LNCaP clone FGC (cell line): ENCODE data around the gene PRKAR1B.

Source experiments
- DNase-seq: peaks from one replicate; pipeline ENCODE4 v3.0.0-alpha.2; 2011; ENCODE audit warnings: low read depth
- H3K4me3 ChIP-seq: 2 replicates; pipeline ENCODE4 v1.5.1; 2011; ENCODE audit warnings: mild to moderate bottlenecking, low read depth, low read length, control low read depth
- TF ChIP-seq, protein P1 (sequence below): IDR thresholded peaks from 2 replicates; pipeline ENCODE4 v1.5.1; 2012; ENCODE audit warnings: mild to moderate bottlenecking; ENCODE audit not compliant: control insufficient read depth, insufficient read depth; ENCODE audit errors: extremely low read depth

Gene PRKAR1B

DNA sequence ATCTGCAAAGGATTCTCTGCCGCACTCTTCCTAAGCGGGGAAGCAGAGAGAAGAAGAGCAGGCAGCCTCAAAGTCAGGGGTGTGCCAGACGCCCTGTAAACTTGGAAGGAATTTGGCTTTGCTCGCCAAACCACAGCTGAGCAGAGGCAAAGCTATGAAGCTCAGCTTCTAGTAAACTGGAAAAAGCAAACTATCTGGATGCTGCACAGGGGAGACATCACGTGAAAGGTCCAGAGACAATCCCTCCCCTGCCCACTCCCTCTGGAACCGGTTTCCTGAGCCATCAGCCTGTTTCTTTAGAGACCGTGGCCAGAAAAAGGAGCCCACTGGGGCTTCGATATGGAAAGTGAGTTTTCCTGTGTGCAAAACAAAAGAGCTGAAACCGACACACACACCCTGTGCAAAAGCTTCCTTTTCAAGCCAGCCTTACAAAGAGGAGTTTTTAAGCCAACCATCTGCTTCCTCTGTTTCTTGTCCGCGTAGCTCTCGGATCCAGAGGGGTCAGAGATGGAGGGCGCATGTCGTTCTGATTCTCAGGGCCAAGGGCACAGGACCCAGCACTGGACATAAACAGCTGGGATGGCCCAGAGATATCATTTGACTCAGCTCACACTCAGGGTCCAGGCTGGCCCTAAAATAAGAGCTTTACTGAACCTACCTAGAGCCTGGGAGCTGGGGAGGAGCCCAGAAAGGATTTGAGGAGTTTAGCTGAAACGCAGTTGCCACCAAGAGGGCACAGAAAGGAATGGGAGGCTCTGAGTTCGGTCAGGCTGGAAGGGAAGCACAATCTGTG is 58.7 kb downstream of the PRKAR1B start:
- no peak for DNase-seq
- TF ChIP-seq, protein P1, sequence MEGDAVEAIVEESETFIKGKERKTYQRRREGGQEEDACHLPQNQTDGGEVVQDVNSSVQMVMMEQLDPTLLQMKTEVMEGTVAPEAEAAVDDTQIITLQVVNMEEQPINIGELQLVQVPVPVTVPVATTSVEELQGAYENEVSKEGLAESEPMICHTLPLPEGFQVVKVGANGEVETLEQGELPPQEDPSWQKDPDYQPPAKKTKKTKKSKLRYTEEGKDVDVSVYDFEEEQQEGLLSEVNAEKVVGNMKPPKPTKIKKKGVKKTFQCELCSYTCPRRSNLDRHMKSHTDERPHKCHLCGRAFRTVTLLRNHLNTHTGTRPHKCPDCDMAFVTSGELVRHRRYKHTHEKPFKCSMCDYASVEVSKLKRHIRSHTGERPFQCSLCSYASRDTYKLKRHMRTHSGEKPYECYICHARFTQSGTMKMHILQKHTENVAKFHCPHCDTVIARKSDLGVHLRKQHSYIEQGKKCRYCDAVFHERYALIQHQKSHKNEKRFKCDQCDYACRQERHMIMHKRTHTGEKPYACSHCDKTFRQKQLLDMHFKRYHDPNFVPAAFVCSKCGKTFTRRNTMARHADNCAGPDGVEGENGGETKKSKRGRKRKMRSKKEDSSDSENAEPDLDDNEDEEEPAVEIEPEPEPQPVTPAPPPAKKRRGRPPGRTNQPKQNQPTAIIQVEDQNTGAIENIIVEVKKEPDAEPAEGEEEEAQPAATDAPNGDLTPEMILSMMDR = no peak
- no peak overlapping the region for H3K4me3 ChIP-seq

DNA sequence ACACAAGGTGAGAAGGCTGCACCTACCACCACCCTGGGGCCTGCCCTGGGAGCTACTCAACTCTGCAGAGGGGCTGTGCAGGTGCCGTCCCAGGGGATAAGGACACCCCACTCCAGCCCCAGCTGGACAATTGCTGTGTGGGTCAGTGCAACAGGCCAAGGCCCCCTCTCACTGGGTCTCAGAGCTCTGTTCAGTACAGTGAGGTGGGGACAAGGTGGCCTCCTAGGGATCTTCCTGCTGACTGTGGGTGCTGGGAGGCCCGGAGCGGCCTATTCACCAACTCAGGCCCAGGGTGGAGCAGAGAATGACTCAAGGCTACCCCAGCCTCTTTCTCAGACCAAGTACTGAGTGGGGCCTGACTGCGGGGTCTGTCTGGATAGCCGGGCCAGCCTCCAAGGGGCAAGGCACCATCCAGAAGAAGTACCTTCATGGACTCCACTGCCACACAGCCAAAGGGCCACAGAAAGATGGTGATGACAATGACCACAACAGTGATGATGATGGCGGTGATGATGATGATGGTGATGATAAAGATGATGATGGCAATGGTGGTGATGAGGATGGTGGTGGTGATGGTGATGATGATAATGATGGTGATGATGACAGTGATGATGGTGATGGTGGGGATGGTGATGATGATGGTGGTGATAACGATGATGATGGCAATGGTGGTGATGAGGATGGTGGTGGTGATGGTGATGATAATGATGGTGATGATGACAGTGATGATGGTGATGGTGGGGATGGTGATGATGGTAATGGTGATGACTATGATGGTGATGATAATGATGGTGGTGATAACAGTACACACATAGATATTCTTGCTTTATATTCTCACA is 60.4 kb downstream of the PRKAR1B start:
- TF ChIP-seq, protein P1 = no peak
- H3K4me3 ChIP-seq = no peak overlapping the region
- no peak for DNase-seq

DNA sequence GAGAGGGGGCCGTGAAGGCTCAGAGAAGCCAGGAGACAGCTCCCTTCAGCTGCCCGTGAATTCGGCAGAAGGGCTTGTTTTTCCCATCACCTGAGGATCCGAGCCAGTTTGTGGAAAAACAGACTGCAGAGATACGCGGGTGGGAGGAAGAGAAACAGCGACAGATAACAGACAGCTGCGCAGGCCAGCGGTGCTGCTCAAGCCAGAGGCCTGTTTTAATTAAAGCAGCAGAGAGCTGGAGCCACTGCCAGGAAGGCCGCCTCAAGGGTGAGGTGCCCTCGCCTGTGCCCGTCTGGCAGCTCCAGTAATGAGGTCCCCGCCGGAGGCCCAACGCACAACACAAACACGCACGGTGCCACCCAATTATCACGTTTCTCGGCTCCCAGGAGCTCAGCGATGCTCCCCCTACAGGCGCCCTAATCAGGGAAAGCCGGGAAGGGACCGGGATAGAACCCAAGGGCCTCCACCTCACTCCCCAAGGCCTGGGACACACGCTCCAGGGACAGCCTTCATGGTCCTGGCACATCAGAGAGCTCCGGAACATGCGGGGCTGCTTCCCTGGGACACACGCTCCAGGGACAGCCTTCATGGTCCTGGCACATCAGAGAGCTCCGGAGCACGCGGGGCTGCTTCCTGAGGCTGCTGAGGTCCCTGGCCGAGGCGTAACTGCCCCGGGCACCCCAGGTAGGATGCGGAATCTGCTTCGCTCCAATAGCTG is 61.2 kb downstream of the PRKAR1B start:
- TF ChIP-seq, protein P1 = no peak
- no peak overlapping the region for H3K4me3 ChIP-seq
- no peak for DNase-seq

DNA sequence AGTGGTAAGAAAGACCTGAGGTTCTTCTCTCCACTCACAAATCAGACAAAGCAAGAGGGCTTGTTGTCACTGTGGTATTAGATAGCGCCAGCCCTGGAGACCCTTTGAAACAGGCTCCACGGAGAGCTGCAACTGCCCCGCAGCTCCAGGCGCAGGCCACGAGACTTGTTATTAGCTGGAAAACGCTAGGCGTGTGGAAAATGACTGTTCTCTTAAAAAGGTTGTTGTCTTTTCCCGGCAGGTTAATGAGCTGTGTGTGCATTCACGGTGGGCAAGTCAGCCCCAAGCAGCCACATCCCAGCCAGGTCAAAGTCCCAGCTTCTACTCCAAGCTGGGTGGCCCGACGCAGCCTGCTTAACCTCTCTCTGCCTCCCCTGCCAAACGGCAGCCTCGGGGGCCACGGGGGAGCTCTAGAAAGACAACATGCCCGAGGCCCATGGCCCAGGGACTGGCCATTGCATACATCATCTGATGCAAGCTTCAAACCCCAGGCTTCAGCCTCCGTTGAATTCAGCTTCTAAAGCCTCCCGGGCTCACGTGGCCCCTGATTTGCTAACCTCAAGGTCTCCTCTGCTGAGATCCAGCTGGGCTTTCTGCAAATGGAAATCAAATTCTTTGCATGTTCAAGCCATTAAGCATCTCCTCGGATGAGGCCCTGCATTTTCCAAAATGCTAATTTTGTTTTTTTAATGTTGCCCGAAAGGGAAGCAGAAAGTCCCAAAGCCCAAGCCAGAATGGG is 61.9 kb downstream of the PRKAR1B start:
- H3K4me3 ChIP-seq = no peak overlapping the region
- DNase-seq = no peak
- TF ChIP-seq, protein P1 = no peak

DNA sequence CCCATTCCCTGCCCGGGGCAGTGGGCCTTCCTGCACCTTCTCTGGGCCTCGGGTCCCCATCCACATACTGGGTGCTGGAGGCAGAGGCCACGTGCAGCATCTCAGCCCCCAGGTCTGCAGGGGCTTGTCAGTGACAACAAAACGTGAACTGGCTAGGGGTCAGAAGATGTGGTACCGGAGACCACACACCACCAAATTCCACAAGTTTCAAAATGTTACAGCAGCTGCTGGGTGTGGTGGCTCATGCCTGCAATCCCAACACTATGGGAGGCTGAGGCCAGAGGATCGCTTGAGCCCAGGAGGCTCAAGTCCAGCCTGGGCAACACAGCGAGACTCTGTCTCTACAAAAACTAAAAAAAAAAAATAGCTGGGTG is 62.7 kb downstream of the PRKAR1B start:
- TF ChIP-seq, protein P1 = no peak
- no peak overlapping the region for H3K4me3 ChIP-seq
- DNase-seq = no peak

DNA sequence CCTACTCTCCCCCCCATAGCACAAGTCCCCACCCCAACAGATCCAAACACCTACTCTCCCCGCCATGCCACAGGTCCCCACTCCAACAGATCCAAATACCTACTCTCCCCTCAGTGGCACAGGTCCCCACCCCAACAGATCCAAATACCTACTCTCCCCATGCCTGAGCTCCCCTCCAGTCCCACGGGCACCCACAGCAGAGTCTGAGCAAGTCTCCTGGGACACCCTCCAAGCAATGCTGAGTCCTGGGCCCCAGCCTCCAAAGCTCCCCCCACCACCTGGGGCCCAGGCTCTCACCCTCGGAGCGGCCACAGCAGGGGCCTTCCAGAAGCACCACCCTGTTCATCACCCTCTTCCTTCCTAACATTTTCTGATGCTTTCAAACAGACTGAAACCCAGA is 64.5 kb downstream of the PRKAR1B start:
- TF ChIP-seq, protein P1 = no peak
- no peak for DNase-seq
- H3K4me3 ChIP-seq = no peak overlapping the region
